HG03039 (cell line): ENCODE data around the gene MED4.

Experiments used
- ATAC-seq: cut with Tn5 transposase; IDR thresholded peaks from one replicate; pipeline ENCODE4 v1.9.1; 2021; ENCODE audit warnings: mild to moderate bottlenecking, moderate library complexity; ENCODE audit not compliant: unreplicated experiment

MED4 gene

DNA sequence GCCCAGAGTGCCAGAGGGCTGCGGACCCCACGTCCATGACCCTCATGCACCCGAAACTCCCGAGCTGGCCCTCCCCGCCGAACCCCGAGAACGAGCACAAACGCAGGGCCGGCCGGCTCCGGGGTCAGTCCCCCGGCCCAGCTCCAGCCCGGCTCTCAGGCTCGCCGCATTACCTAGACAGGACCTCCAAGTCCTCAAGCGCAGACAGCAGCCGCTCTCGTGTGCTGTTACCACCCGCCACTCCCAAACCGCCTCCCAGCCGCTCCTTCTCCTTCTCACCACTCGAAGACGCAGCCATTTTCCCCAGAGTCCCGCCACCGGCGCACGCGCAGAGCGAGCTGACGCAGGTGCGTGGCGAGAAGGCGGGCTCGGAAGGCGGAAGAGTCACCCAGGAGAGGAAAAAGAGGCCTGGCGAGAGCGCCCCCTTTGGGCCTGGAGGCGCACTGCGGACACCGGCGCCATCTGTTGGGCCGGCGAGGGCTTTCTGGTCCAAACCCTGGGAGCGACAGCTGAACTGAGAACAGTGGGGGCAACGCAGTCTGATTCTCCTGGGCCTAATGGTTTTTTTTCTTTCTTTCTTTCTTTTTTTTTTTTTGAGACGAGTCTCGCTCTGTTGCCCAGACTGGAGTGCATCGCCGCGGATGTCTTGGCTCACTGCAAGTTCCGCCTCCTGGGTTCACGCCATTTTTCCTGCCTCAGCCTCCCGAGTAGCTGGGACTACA lies at the start of gene MED4:
MED4 (minus strand) TSS at position 324 of the 722 bp plus-strand sequence; CDS start at position 298, 26 bp downstream.
- peak; percentile 88 for ATAC-seq

- ATAC-seq = no peak
Measured at GRCh38 chr13:48144413-48145035, 49.6 kb upstream of the MED4 start.

DNA sequence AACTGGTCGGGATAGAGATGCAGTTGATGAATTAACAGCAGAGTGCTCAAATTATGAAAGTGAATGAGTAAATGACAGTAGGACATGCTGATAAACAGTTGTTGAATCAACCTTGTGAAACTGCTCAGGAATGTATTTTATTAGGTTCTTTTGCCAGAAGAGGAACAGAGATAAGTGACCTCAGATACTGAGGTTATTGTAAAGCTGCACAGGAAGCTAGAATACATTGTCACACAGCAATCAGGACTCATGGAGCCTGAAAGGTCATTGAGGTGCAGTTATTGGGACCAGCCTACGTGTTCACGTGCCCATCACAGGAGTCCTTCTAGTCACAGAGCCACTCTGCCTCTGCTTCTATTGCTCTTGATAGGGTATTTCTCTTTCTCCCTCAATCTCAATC lies 47.5 kb upstream of the MED4 start:
- peak; percentile 51 for ATAC-seq

DNA sequence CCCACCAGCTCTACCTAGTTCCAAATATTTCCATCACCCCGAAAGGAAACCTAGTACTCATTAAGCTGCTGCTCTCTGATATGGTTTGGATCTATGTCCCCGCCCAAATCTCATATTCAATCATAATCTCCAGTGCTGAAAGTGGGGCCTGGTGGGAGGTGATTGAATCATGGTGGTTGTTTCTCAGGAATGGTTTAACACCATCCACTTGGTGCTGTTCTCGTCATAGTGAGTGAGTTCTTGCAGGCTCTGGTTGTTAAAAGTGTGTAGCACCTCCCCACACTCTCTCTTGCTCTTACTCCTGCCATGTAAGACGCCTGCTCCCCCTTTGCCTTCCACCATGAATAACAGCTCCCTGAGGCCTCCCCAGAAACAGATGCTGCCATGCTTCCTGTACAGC lies 43.4 kb upstream of the MED4 start:
- ATAC-seq = no peak

DNA sequence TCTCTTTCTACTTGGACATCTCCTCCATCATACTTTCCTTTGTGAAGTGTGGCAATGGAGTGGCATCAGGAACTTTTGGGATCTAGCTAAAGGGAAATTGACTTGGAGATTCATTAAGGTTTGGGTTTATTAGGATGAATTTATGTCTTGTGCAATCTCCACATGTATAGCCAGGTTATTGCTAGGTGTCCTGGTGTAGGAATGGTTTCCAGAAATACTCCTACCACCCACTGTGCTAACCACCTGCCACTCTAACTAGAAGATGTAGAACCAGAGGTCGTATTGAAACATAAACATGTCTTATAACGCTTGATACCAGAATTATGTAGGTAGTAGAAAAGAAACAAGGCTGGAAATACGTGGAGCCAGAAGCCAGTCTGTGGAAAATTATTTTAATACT lies 38.1 kb upstream of the MED4 start:
- no peak for ATAC-seq

- no peak for ATAC-seq
Measured at GRCh38 chr13:48131533-48131932, 36.6 kb upstream of the MED4 start.

GRCh38 chr13:48126944-48127830 lies 32.3 kb upstream of the MED4 start:
- ATAC-seq = no peak

- no peak for ATAC-seq
Measured at GRCh38 chr13:48125794-48126228, 30.9 kb upstream of the MED4 start.

DNA sequence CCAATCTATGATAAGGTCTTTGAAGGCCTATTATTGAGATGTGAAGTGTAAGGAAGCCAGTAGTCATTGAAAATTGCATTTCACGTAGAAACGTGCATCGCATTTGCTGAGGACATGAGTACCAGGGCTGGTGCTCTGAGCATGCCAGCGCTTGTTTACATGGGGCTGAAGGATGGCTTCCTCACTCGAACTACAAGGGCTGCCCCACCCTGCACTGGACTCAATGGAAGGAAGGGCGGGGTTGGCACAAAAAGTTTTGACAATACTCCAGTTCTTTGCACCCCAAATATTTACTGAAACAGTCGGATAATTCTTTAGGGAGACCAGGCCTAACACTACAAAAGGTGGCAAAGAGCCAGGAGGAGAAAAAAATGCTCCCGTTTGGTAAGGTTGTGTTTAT lies 28.9 kb upstream of the MED4 start:
- ATAC-seq = no peak

DNA sequence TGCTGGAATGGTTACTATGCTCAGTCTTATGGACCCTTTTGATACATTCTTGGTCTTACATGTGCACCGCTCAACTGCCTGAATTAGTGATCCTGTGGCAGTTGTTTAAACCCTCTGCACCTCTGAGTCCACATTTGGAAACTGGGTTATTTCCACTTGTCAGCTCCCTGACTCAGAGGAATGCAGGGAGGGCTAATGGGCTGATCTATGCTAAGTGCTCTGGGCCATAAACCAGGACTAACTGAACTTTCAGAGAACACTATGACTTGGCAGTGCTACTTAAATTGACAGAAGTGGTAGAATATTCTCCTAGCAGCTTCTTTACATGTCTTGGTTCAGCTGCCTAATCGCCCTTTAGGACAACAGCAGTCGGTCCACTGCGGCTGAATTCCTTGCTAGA lies 26.8 kb upstream of the MED4 start:
- no peak for ATAC-seq

DNA sequence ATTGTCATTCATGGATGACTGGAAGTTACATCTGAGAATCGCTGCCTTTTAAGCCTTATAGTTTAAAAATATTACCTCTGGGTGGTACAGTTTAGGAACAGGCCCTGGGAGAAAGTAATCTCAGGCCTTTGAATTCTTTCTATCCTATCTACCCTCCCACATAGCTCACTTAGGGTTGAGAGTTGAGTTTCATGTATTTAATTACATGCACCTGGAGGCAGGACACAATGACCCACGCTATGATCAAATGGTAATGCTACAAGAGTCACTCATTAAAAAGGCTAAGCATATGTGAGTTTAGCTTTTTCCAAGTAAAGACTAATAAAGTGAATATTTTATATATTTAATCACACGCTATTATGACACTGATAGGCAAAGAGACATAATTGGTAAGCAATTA lies 25.3 kb upstream of the MED4 start:
- ATAC-seq = no peak

DNA sequence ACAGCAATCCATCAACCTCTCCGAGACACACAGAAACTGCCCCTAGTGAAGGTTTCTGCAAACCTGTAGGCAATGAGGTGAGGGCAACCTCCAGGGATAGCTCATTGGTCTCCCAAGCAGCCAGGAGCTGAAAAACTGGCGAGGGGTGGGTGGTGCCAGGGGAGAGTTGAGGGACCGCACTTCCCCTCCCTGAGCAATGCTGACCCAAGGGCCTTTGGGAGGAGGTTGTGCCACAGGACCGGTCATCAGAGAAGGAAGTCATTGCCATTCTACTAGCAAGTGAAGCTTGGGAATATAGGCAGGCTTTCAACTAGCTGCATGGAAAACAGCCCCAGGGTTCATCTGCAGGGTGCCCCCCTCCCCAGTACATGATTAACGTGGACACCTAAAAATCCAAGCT lies 23.1 kb upstream of the MED4 start:
- no peak for ATAC-seq

- ATAC-seq = no peak
Measured at GRCh38 chr13:48116808-48117207, 21.9 kb upstream of the MED4 start.

DNA sequence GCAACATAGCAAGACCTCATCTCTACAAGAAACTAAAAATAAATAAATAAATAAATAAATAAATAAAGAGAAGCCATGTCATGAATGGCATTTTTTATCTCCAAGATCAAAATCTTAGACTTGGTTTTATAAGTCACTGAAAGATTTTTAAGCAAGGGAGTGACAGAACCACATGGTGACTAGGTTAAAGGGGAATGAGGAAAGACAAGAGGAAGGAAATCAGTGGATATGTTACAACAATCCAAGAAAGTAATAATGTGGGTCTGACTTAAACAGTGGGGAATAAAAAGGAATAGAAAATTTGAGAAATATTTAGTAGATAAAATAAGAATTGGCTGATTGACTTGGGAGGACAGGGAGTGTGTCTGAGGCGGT lies 18.8 kb upstream of the MED4 start:
- no peak for ATAC-seq

- no peak for ATAC-seq
Measured at GRCh38 chr13:48112896-48113755, 18.2 kb upstream of the MED4 start.

DNA sequence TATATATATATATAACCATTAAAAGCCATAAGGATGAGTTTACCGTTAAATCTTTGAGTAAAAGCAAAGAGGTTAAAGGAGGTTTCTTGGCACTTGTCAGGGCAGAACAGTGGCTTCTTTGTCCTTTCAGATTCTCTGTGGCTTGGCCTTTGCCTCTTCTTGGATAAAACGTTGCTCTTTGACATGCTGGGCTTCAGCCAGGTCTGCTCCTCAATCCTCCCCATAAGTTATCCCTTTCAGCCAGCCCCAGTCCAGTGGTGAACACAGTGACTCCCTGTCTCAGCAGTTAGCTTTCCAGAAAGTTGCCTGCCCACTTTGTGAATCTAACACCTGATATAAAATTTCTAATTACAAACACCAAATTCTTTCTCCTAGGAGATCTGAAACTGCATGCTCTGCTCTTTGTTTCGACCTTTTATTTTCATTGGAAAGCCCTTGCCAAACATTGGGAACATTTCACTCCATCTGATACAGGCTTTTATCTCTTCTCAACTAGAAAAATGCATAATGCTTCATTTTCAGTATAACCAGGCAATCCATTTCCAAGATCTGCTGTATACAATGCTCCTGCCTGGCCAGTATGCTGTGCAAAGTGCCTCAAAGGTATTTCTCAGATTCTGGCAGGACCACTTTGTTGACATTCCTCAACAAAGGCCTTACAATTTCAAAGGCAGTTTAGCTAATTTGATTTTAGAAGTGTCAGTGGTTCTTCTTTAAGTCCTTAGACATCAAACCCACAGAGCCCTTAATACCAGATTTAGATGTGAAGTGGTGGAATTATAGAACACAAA lies 16.2 kb upstream of the MED4 start:
- ATAC-seq = no peak

DNA sequence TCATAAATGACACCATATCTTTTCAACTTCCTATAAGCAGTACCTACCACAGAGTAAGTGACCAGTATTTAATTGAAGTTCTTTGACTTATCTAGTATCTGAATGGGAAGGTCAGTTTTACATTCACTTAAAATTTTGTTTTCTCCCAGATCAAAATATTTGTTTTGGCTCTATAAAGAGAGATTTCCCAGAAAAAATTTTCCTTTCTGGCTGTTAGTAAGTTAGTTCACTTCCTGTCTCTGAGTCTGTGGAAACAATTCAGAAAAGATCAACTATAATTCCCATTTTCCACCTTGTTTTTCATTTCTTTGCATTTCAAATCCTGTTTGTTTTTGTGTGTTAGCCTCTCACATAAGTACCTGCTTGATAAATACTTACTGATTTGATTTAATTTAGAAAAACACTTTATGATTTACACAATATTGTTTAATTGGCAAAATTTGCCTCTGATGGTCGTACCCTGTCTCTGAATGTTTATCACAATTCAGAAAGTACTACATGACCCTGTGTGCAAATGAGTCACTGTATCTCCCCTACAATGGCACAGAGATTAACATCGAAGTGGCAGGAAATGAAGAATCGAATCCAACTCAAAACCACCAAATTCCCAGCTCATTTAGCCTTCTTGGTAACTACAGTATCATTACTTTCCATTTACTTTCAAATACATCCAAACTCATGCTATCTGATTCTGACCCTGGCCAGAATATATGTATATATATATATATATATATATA lies 15.4 kb upstream of the MED4 start:
- ATAC-seq = no peak

GRCh38 chr13:48108106-48108505 lies 13.2 kb upstream of the MED4 start:
- no peak for ATAC-seq

DNA sequence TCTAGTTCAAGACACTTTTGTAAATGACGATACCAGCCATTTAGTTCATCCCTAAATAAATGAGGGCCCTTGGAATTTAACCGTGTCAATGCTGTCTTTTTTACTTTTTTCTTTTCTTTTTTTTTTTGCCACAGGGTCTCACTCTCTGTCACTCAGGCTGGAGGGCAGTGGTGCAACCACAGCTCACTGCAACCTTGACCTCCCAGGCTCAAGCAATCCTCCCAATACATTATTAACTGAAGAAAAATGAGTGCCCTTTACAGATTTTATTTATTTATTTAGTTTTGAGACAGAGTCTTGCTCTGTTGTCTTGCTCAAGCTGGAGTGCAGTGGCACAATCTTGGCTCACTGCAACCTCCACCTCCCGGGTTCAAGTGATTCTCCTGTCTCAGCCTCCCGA lies 2.9 kb upstream of the MED4 start:
- no peak for ATAC-seq
